NCI-H82 treated with DMSO at 0.1 percent for 48 hours (cell line): ENCODE measurements around the gene PRR5.
"Not testable (repeated sequence)": the region's sequence is repeated elsewhere in the genome, so short reads cannot be mapped to it uniquely, and the experiment has no call there.

Source experiments
- DNase-seq: peaks from one replicate; lab custom pipeline; 2025; ENCODE audit not compliant: unreplicated experiment; lab: John Stamatoyannopoulos, UW

The PRR5 gene

DNA sequence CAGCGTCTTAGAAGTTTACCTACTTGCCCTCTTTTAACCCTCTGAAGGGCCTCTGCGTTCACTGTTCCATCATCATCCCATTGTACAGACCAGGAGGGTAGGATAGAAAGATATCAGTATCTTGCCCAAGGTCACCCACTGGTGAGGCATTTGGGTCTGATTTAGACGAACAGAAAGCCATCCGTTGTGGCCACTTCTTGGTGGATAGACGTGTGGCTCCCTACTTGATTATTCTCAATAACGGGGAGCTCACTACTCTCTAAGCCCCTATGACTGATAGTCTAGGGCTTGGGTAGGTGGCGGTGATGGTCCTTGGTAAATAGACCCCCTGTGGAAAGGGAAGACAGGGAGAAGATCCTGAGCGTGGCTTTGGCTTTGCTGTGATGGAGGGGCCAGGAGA, 28.6 kb upstream of the PRR5 start:
- DNase-seq: no peak

DNA sequence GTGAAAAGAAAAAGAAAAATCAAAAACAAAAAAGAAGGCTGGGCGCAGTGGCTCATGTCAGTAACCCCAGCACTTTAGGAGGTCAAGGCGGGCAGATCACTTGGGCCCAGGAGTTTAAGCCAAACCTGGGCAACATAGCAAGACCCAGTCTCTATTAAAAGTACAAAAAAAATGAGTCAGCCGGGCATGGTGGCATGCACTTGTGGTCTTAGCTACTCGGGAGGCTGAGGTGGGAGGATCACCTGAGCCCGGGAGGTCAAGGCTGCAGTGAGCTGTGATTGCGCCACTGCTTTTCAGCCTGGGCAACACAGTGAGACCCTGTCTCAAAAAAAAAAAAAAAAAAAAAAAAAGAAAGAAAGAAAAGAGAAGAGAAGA, 26.0 kb upstream of the PRR5 start:
- DNase-seq: not testable (repeated sequence)

DNA sequence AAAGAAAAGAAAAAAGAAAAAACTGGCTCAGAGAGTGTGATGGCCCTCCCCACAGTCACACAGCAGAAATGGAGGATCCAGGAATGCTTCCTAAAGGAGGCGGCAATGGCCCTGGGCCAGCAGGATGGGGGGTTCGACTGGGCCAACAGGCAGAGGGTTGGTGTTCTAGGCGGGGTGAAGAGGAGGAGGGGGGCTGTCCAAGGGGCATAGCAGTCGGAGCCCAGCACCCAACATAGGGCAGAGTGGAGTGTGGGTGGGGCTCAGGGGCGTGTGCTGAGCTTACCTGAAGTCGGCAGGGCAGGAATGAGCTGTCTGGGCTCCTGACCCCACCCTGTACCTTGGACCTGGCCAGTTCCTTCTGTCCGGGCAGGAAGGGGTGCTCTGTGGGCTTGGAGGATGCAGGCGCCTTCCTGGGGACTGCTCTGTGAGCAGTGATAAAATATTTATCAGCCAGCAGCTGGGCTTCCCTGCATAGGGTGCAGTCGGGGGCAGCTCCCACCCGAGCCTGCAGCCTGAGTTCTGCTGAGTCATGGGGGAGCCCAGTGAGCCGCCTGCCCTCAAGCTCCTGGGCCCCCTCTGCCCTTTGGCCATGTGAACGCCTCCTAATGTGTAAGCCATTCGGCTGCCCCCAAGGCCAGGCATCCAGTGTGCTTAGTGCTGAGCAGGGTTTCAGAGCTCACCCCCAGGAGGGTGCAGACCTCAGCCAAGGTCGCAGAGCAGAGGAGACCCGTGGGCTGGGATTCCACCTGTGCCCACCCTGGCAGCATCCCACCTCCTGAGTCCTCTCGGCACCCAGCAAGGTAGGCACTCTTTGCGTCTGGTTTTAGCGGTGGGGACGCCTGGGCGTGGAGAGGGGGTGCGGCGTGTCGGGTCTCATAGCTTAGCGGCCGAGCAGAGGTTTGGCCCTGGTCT, 25.3 kb upstream of the PRR5 start:
- no peak for DNase-seq

DNA sequence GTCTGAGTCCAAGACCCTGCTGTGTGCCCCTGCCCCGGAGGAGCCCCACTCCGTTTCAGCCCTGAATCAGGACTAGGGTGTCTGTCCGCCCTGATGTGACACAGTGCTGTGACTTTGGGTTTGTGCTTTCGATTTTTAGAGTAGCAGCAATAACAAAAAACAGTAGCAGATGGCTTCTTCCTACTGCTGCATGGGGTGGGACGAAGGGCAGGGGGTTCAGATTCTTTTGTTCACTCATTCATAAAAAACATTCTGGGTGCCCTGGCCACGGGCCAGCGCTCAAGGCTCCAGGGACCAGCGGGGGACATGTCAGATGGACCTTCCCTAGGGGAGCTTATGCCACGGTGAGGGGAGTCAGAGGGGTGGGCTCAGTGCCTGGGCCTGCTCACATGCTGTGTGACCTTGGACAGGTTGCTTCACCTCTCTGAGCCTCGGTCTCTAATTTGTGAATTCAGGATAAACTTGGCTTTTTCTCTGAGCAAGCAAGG, 24.6 kb upstream of the PRR5 start:
- no peak for DNase-seq

DNA sequence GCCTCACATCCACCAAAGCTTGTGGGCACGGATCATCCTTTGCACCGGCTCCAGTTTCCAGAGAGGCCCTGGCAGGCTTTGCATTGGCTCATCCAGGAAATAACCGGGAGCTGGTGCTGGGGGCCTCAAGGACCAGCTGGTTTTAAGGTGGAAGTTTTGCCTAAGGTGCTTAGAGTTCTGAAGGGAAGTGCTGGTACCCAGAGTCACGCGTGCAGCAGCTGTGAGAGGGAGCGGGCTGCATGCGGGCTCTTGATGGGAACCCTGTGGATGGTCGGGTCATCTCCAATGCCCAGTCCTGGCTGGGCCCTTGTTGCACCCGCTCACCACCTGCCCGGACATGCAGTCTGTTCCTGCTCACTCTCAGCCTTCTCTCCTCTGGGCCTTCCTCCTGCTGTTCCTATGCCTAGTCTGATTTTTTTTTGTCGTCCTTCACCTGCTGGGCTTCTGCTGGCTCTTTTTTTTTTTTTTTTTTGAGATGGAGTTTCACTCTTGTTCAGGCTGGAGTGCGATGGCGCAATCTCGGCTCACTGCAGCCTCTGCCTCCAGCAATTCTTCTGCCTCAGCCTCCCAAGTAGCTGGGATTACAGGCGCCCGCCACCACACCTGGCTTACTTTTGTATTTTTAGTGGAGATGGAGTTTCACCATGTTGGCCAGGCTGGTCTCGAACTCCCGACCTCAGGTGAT, 24.0 kb upstream of the PRR5 start:
- DNase-seq: no peak

DNA sequence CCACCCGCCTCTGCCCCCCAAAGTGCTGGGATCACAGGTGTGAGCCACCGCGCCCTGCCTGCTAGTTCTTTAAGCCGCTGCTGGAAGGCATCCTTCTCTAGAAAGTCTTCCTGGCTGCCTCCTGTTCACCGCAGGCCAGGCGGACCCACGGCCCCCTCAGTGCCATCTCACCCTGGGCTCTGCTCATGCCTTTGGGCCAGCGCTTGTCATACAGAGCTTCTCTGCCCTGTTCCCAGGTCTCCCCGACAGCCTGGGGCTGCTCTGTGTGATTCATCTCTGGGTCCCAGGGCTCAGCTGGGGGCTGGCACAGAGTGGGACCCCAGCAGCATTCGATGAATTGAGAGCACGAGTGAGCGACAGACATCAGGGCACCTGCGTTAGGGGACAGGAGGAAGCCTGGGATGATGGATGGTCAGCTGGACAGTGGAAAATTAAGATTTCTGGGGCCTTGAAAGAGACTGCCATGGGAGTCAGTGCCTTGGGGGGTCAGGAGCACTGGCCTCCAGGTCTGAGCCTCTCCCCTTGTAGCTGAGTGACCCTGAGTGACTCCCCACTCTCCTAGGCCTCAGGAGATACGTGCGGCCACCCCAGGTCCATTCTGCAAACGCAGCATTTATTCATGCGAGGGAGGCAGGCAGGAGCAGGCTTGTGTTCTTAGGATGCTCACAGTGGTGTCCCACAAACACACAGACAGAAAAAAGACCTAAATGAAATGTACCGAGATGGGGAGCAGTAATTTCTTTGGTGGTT, 23.3 kb upstream of the PRR5 start:
- no peak for DNase-seq

DNA sequence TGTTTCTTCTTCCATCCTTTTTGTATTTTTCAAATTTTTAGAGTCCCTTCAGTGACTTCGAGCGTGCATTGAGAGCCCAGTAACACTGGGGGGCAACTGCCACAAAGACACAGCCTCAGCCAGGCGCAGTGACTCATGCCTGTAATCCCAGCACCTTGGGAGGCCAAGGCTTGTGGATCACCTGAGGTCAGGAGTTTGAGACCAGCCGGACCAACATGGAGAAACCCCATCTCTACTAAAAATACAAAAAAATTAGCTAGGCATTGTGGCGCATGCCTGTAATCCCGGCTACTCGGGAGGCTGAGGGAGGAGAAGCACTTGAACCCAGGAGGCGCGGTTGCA, 22.7 kb upstream of the PRR5 start:
- not testable (repeated sequence) for DNase-seq

DNA sequence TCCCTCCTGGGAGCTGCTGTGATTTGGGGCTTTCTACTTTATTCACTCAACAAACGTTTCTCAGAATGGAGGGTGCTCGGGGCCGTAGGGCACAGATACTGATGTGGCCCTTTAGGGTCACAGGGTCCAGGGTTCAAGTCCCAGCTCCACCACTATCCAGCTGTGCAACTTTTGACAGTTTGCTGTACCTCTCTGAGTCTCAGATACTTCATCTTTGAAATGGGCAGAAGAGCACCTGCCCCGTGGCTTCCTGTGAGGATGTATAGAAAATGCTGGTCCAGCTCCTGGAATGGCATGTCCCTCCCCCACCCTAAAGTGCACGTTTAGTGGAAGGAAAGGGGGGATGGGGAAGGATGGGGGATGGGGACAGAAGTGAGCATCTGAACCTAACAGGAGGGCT, 21.9 kb upstream of the PRR5 start:
- DNase-seq: no peak

DNA sequence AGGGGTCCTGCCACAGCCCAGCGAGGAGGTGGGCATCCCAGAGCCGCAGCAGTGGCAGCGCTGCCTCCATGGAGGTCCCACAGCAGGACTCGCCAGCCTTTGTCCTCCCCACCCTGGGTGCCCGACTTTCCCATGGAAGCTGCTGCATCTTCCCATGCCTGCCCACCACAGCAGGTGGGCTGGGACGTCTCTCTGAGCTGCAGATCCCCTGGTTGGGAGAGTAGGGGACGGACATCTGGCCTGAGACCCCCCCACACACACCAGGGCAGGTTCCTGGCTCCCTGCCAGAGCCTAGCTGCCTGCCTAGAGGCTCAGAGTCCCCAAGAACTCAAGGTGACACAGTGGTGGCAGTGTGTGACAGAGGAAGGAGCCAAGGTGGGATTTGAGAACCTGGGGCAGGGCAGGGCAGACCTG, 21.5 kb upstream of the PRR5 start:
- no peak for DNase-seq

DNA sequence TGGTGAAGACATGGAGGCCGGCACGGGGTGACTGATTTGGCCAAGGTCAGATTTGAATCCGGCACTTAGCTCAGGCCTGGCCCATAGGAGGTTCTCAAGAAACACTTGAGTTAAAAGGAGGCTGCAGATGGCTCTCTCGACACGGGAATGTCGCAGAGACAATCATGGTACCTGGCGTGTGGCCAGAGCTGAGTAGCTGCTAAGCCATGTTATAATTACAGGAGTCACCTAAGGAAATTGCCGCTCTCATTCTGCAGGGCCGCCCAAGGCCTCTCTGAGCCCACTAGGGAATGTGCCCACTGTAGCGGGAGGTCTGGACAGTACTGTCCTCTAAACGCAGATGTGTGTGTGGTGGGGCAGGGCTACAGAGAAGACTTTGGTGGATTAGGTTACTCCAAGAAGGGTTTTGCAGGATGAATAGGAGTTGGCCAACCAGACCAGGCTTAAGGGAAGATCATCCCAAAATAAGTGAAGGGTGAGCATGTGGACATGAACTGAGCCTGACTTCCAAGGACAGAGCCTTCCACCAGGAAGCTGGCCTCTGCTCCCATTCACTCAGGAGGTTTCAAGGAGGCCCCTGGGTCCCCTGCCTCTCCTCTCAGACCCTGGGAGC, 19.3 kb upstream of the PRR5 start:
- DNase-seq: no peak

DNA sequence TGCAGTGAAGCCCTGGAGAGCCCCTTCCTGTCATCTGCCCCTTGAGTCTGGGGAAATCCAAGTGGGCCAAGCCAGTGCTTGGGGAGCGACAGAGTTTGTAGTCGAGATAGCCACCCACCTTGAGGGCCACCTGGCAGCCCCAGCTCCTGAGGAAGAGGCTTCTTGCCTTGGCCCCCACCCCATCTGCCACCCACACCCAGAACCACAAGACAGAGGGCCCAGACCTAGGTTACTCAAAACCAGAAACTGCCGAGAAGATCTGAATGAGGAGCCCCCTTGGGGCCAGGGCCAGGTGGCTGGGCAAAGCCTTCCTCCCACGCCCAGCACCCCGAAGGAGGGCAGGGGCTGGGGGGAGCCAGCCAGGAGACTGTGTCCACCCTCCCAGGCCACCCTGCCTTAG, 18.8 kb upstream of the PRR5 start:
- DNase-seq: no peak

DNA sequence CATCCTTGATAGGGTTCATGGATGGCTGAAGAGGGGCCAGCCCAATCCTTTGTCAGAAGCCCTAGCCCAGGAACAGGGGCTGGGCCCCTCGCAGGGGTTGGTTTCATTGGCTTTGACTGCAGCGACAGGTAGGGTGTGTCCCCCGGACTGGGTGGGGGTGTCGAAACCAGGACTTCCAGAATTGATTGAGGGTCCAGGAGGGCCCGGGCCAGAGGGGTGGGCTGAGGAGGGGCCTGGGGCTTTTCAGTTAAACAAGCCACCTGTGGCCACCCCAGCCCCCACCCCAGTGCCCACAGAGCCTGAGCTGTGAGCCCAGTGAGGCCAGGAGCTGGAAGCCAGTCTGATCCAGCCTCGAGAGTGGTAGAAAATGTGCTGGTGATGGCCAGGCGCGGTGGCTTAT, 18.1 kb upstream of the PRR5 start:
- DNase-seq: no peak

DNA sequence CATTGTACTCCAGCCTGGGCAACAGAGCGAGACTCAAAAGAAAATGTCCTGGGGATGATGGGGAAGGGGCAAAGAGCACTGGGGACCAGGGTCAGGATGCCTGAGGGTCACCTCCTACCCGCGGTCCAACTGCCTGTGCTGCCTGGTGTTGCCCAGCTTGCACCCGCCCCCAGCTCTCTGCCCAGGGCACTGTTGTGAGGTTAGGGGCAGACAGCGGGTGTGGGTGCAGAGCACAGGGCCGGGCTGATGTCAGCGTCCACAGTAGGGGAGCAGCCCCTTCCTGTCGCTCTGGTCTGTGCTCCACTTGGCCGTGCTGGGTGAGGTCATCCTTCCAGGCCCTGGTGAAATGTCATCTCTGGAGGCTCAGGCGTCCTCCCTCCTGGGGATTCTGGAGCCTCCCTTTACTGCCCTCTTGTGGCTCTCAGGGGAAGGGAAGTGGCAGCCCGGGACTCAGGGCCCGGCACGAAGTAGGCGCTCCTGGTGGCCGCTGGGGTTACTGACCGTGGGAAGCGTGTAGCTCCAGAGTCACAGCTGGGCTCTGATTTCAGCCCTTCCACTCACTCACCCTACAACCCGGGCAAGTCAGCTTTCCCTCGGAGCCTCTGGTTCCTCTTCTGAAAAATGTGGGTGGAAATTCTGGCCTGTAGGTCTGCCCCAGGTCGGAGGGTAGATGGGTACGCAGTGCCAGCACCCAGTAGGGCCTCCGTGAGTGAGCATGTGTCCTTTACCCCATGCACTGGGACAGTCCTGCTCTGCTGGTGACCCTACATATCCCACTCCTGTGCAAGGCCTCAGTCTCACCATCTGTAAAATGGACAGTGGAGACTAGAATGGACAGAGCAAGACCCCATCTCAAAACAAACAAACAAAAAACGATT, 17.3 kb upstream of the PRR5 start:
- peak; percentile 52 for DNase-seq

DNA sequence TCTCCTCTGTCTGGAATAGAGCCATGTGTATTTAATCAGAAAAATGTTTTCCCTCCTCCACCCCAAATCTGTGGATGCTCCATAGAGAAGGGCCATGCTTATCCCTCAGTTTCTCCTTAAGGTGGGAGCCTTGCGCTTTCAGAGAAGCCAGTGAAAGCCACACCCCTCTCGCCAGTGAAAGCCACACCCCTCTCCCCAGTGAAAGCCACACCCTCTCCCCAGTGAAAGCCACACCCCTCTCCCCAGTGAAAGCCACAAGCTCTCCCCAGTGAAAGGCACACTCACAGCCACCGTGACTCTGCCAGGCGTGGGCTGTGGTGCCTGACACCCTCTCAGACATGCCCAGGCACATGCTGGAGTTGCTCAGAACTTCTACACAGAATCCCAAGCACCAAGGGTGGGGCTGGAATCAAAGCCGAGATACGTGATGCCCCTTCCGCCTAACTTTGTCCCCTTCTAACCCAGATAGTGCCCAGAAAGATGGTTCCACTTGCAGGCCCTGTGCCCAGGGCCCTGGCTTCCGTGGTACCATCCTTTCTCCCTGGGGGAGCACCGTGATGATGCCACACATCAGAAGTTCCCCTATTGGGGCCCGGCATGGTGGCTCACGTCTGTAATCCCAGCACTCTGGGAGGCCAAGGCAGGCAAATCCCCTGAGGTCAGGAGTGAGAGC, 16.5 kb upstream of the PRR5 start:
- DNase-seq: peak; percentile 45

DNA sequence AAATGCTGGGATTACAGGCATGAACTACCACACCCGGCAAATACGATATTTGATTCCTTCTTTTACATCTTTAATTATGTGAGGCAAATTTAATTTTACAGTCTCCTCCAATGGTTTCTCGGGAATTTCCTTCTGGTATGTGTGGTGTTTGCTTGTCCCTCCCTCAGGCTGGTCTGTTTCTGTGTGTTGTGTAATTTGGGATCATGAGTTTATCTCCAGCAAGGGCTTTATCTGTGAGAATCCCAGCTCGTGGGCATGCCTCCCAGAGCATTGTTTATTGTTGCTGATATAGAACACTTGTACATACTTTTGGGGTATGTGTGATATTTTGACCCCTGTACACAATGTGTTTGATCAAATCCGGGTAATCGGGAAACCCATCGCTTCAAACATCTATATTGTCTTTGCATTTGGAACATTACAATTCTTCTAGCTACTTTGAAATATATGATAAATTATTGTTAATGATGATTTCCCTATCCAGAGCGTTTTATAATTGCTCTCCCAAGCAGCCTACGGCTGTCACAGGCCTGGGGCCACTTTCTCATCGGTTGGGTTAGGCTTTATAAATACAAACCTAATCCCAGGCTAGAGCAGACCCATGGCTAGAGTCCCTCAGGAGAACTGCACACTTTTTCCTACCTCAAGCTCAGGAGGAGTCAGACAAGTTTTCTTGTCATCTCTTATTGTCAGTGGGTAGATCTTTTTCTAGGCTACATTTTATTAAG, 15.0 kb upstream of the PRR5 start:
- no peak for DNase-seq

DNA sequence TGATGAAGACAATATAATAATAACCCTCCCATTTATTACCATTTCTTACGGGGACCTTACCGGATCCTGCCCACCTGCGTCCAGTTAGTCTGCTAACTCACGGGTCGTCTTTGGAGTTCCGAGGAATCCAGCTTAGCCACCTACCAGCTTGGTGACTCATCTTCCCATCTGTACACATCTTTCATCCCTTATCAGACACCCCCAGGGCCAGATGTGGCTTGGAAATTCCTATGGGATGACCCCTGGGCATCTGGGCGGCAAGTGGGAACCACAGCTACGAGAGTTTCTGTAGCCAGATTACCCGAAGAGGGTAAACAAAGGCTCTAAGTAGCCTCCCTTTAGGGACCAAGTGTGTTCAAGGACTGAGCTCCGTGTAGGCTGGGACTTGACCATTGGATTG, 12.8 kb upstream of the PRR5 start:
- no peak for DNase-seq

DNA sequence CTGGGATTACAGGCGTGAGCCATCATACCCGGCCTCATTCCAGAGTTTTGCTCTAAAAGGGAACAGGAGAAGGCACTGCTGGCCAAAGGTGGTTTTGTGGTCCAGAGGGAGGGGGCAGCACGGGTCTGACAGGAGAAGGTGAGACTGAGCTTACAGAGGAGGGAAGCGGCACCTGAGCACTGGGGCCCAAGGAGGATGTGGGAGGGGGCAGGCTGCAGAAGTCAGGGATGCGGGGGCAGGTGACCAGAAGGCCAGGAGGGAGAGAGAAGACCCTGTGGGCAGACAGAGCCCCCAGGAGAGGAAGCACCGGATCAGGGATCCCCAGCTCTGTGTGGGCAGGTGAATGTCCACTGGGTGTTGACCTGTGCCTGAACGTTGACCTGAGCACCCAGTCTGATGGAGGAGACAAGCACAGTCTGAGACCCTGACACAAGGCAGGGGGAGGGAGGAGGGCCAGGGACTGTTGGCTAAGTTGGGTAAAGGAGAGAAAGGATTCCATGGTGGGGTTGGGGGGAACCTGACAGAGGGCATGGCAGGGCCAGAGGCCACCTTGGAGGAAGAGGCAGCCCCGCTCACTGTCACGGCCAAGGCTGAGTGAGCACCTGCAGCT, 12.0 kb upstream of the PRR5 start:
- no peak for DNase-seq

DNA sequence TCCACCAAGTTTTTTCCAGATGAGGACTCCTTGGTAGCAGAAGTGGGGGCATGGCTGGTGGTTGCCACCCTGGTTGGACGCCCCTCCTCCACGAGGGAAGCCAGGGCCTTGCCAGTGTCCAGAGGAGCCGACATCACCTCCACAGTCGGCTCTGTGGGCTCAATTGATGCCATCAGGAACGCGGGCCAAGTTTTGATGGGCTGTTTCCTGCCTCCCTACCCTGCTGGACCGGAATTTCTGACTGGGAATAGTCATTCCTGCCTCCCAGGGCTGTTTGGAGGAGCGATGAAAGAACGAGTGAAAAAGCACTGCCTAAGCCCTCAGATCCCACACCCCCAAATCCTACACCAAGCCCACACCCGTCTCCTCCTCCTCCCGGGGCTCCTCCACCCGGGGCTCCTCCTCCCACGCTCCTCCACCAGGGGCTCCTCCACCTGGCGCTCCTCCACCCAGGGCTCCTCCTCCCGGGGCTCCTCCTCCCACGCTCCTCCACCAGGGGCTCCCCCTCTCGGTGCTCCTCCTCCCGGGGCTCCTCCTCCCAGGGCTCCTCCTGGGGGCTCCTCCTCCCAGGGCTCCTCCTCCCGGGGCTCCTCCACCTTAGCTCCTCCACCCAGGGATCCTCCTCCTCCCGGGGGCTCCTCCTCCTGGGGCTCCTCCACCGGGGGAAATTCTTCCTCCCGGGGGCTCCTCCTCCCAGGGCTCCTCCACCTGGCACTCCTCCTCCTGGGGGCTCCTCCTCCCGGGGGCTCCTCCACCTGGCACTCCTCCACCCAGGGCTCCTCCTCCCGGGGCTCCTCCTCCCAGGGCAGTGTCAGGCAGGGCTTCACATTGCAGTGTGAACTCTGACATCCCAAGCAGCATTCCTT, 10.0 kb upstream of the PRR5 start:
- no peak for DNase-seq
